ENCODE data around the gene CAB39. TPM values are rescaled to one million over a fixed set of nuclear protein-coding genes. Genes with fewer than 3 reads are reported as not detected.

CAB39 gene
- polyA plus RNA-seq, 3 donors, result 33.1 to 53.8 (median 38.3) TPM

- H3K27me3 Mint-ChIP-seq (ENCODE audit: low read depth in 3 of 3), result no peaks in the 10 kb centered on the region
- Histone ChIP-seq H3K36me3 (replicated peaks in 1 of 2; ENCODE audit: control insufficient read depth in 1 of 2, insufficient read depth in 2 of 2, low read length in 2 of 2) (peaks cover 0 to 9% of the 10 kb centered on the region in 2 donors), H4K20me1 (ENCODE audit: insufficient read depth, low read length) (peaks cover 100% of the 10 kb centered on the region), H3K4me1 (ENCODE audit: control insufficient read depth in 1 of 2, insufficient read depth in 2 of 2, low read length in 2 of 2) (peaks cover 5 to 12% of the 10 kb centered on the region in 2 donors), H3K9ac (ENCODE audit: insufficient read depth, low read length, poor library complexity, severe bottlenecking) (no peak overlapping the region), H2AFZ (ENCODE audit: insufficient read depth, low read depth, low read length, poor library complexity, severe bottlenecking) (no peak overlapping the region), H3K4me2 (replicated peaks; ENCODE audit: extremely low read depth, low read length, poor library complexity, severe bottlenecking) (no peak overlapping the region), H3K27me3 (ENCODE audit: control insufficient read depth in 2 of 2, insufficient read depth in 2 of 2, low read length in 2 of 2) (no peaks in the 10 kb centered on the region), H3K79me2 (ENCODE audit: insufficient read depth, low read length) (peaks cover 100% of the 10 kb centered on the region), H3K9me3 (replicated peaks in 1 of 2; ENCODE audit: control insufficient read depth in 1 of 2, insufficient read depth in 1 of 2, low read length in 2 of 2) (no peaks in the 10 kb centered on the region), H3K4me3 (replicated peaks in 1 of 3; ENCODE audit: low read depth in 2 of 3, low read length in 3 of 3) (no peak overlapping the region), H3K27ac (ENCODE audit: low read depth in 1 of 2, low read length in 2 of 2) (peak overlapping the region in 1 of 2 donors; percentile 45)
- H3K9me3 Mint-ChIP-seq, result no peaks in the 10 kb centered on the region
- peaks cover 46% of the 10 kb centered on the region for H3K4me1 Mint-ChIP-seq
- 100% methylated on average over 1 of the region's 11 CpGs for WGBS (ENCODE audit: insufficient coverage)
- no peak for TF ChIP-seq CTCF (IDR thresholded peaks at IDR 0.05)
- H3K36me3 Mint-ChIP-seq, result peaks cover 14 to 33% of the 10 kb centered on the region in 2 donors
- peak overlapping the region in 4 of 7 donors; percentile 42 to 85 (median 68) for H3K27ac Mint-ChIP-seq
- H3K4me3 Mint-ChIP-seq, result no peak overlapping the region
- no peak for DNase-seq
- intact Hi-C loops (cut with micrococcal nuclease), result no loop called here
Observed at GRCh38 chr2:230734247-230735175, 21.9 kb downstream of the CAB39 start.

- intact Hi-C loops (cut with micrococcal nuclease), result no loop called here
Observed at GRCh38 chr2:230735884-230736283, 23.2 kb downstream of the CAB39 start.

More at GRCh38 chr2:230735884-230736283, 23.2 kb downstream of the CAB39 start:
- no peaks in the 10 kb centered on the region for H3K9me3 Mint-ChIP-seq
- Histone ChIP-seq H3K4me1 (ENCODE audit: control insufficient read depth in 1 of 2, insufficient read depth in 2 of 2, low read length in 2 of 2) (peaks cover 5 to 12% of the 10 kb centered on the region in 2 donors), H3K4me2 (replicated peaks; ENCODE audit: extremely low read depth, low read length, poor library complexity, severe bottlenecking) (no peak overlapping the region), H3K9me3 (replicated peaks in 1 of 2; ENCODE audit: control insufficient read depth in 1 of 2, insufficient read depth in 1 of 2, low read length in 2 of 2) (no peaks in the 10 kb centered on the region), H4K20me1 (ENCODE audit: insufficient read depth, low read length) (peaks cover 100% of the 10 kb centered on the region), H3K27me3 (ENCODE audit: control insufficient read depth in 2 of 2, insufficient read depth in 2 of 2, low read length in 2 of 2) (no peaks in the 10 kb centered on the region), H3K27ac (ENCODE audit: low read depth in 1 of 2, low read length in 2 of 2) (no peak overlapping the region), H3K79me2 (ENCODE audit: insufficient read depth, low read length) (peaks cover 100% of the 10 kb centered on the region), H3K4me3 (replicated peaks in 1 of 3; ENCODE audit: low read depth in 2 of 3, low read length in 3 of 3) (no peak overlapping the region), H3K36me3 (replicated peaks in 1 of 2; ENCODE audit: control insufficient read depth in 1 of 2, insufficient read depth in 2 of 2, low read length in 2 of 2) (peaks cover 9 to 23% of the 10 kb centered on the region in 2 donors), H3K9ac (ENCODE audit: insufficient read depth, low read length, poor library complexity, severe bottlenecking) (no peak overlapping the region), H2AFZ (ENCODE audit: insufficient read depth, low read depth, low read length, poor library complexity, severe bottlenecking) (no peak overlapping the region)
- no peak for TF ChIP-seq CTCF (IDR thresholded peaks at IDR 0.05)
- H3K36me3 Mint-ChIP-seq, result peaks cover 18 to 36% of the 10 kb centered on the region in 2 donors
- no CpG with 5 or more reads among the region's 2 CpGs for WGBS (ENCODE audit: insufficient coverage)
- H3K4me3 Mint-ChIP-seq, result no peak overlapping the region
- peak overlapping the region in 1 of 7 donors; percentile 10 for H3K27ac Mint-ChIP-seq
- no peaks in the 10 kb centered on the region for H3K27me3 Mint-ChIP-seq (ENCODE audit: low read depth in 3 of 3)
- H3K4me1 Mint-ChIP-seq, result peaks cover 46% of the 10 kb centered on the region
- no peak for DNase-seq
